Fibroblast of skin of left quadriceps (primary cell): ENCODE measurements around the gene ZNF248.

Experiments used
- DNase-seq, 2 experiments: peaks; one replicate each; pipeline ENCODE4 v3.0.0-alpha.2; 2013; ENCODE audit warnings: low read depth in 2 of 2

Gene ZNF248

GRCh38 chr10:37826806-37827205 is 30.6 kb downstream of the ZNF248 start:
- DNase-seq: no peak

GRCh38 chr10:37821237-37821636 is 36.2 kb downstream of the ZNF248 start:
- DNase-seq: no peak

GRCh38 chr10:37819797-37820196 is 37.6 kb downstream of the ZNF248 start:
- no peak for DNase-seq

GRCh38 chr10:37816290-37816689 is 41.1 kb downstream of the ZNF248 start:
- DNase-seq: no peak

- no peak for DNase-seq
Measured at GRCh38 chr10:37813763-37814162, 43.6 kb downstream of the ZNF248 start.

GRCh38 chr10:37812290-37812689 is 45.1 kb downstream of the ZNF248 start:
- no peak for DNase-seq

GRCh38 chr10:37803269-37803668 is 54.1 kb downstream of the ZNF248 start:
- no peak for DNase-seq

- DNase-seq: no peak
Measured at GRCh38 chr10:37801557-37801956, 55.9 kb downstream of the ZNF248 start.

GRCh38 chr10:37794305-37794976 is 63.0 kb downstream of the ZNF248 start:
- DNase-seq: no peak

GRCh38 chr10:37789590-37789989 is 67.8 kb downstream of the ZNF248 start:
- DNase-seq: no peak

- DNase-seq: no peak
Measured at GRCh38 chr10:37784678-37785077, 72.7 kb downstream of the ZNF248 start.

GRCh38 chr10:37780536-37780935 is 76.9 kb downstream of the ZNF248 start:
- no peak for DNase-seq

GRCh38 chr10:37777056-37777455 is 80.4 kb downstream of the ZNF248 start:
- no peak for DNase-seq

- no peak for DNase-seq
Measured at GRCh38 chr10:37775612-37776011, 81.8 kb downstream of the ZNF248 start.

GRCh38 chr10:37774351-37774750 is 83.1 kb downstream of the ZNF248 start:
- DNase-seq: no peak

GRCh38 chr10:37765216-37765615 is 92.2 kb downstream of the ZNF248 start:
- DNase-seq: no peak

GRCh38 chr10:37763132-37763531 is 94.3 kb downstream of the ZNF248 start:
- no peak for DNase-seq

- no peak for DNase-seq
Measured at GRCh38 chr10:37762287-37762686, 95.1 kb downstream of the ZNF248 start.

GRCh38 chr10:37760817-37761216 is 96.6 kb downstream of the ZNF248 start:
- no peak for DNase-seq

GRCh38 chr10:37758074-37758473 is 99.3 kb downstream of the ZNF248 start:
- DNase-seq: no peak

GRCh38 chr10:37754538-37755323 is 102.7 kb downstream of the ZNF248 start:
- DNase-seq: no peak

- no peak for DNase-seq
Measured at GRCh38 chr10:37752334-37752875, 105.0 kb downstream of the ZNF248 start.

GRCh38 chr10:37748170-37748569 is 109.2 kb downstream of the ZNF248 start:
- DNase-seq: no peak
